KMS-11 (cell line): ENCODE results near the gene PFN1.

Experiments used
- H2AFZ ChIP-seq: fragments of 200-600 bp; sonication (generic); 2 replicates; pipeline ENCODE4 v1.6.1; 2016; ENCODE audit warnings: antibody characterized with exemption, mixed run types, low read depth
- H3K27ac ChIP-seq: fragments of 200-600 bp; sonication (generic); 2 replicates; pipeline ENCODE4 v1.6.1; 2016; ENCODE audit warnings: mild to moderate bottlenecking, mixed run types
- H3K27me3 ChIP-seq: fragments of 200-600 bp; sonication (generic); 2 replicates; pipeline ENCODE4 v1.6.1; 2017; ENCODE audit warnings: mild to moderate bottlenecking, low read depth, mixed run types, moderate library complexity; ENCODE audit not compliant: insufficient read depth
- H3K36me3 ChIP-seq: fragments of 200-600 bp; sonication (generic); 2 replicates; pipeline ENCODE4 v1.6.1; 2017; ENCODE audit warnings: mild to moderate bottlenecking, mixed run types; ENCODE audit not compliant: insufficient read depth
- H3K4me1 ChIP-seq: fragments of 200-600 bp; sonication (generic); 2 replicates; pipeline ENCODE4 v1.6.1; 2016; ENCODE audit warnings: mild to moderate bottlenecking, low read depth, mixed run types; ENCODE audit not compliant: poor library complexity, severe bottlenecking
- H3K4me2 ChIP-seq: fragments of 200-600 bp; sonication (generic); 2 replicates; pipeline ENCODE4 v1.7.0; 2016; ENCODE audit warnings: mild to moderate bottlenecking, mixed run types
- H3K4me3 ChIP-seq: fragments of 200-600 bp; sonication (generic); IDR thresholded peaks from 2 replicates; pipeline ENCODE4 v1.6.1; 2017; ENCODE audit warnings: low read depth, low read length, mixed read lengths; ENCODE audit not compliant: insufficient read depth
- H3K79me2 ChIP-seq: fragments of 200-600 bp; sonication (generic); 2 replicates; pipeline ENCODE4 v1.6.1; 2016; ENCODE audit warnings: low read depth, mixed run types; ENCODE audit not compliant: insufficient read depth
- H3K9ac ChIP-seq: fragments of 200-600 bp; sonication (generic); 2 replicates; pipeline ENCODE4 v1.6.1; 2016; ENCODE audit warnings: mild to moderate bottlenecking, mixed run types
- H4K20me1 ChIP-seq: fragments of 200-600 bp; sonication (generic); 2 replicates; pipeline ENCODE4 v1.6.1; 2016; ENCODE audit warnings: mild to moderate bottlenecking, mixed run types; ENCODE audit not compliant: insufficient read depth
- CTCF ChIP-seq: fragments of 200-600 bp; sonication (generic); conservative IDR thresholded peaks from 2 replicates; pipeline ENCODE4 v1.6.1; 2017; ENCODE audit warnings: low read depth, mild to moderate bottlenecking, antibody characterized with exemption, low read length, moderate library complexity, mixed read lengths

The PFN1 gene

GRCh38 chr17:4903051-4903818, 45.1 kb downstream of the PFN1 start, which contains the start of gene CHRNE:
Gene CHRNE, minus strand, starts transcription at chr17:4903098. Its CDS starts 35 bp downstream, at chr17:4903063.
- no peak within 1 kb of the TSS for H2AFZ ChIP-seq

GRCh38 chr17:4902540-4902939, 45.8 kb downstream of the PFN1 start:
- H2AFZ ChIP-seq = no peak overlapping the region
- no peaks in the 10 kb centered on the region for H3K36me3 ChIP-seq
- H3K79me2 ChIP-seq = no peaks in the 10 kb centered on the region
- H3K27me3 ChIP-seq = no peaks in the 10 kb centered on the region
- H4K20me1 ChIP-seq = no peaks in the 10 kb centered on the region
- H3K4me3 ChIP-seq = no peak overlapping the region
- no peak overlapping the region for H3K4me2 ChIP-seq
- peaks cover 4% of the 10 kb centered on the region for H3K4me1 ChIP-seq
- no peak overlapping the region for H3K9ac ChIP-seq
- H3K27ac ChIP-seq = no peak overlapping the region
- no peak for TF ChIP-seq CTCF

More at GRCh38 chr17:4903051-4903818, 45.1 kb downstream of the PFN1 start, which contains the start of gene CHRNE:
- peak; percentile 64 for TF ChIP-seq CTCF
- H3K9ac ChIP-seq = no peak within 1 kb of the TSS
- H3K27me3 ChIP-seq = no peaks in the 10 kb centered on the region
- H3K27ac ChIP-seq = no peak within 1 kb of the TSS
- peak within 1 kb of the TSS; percentile 30; the same call in 1 of the 2 replicates for H3K4me2 ChIP-seq
- H3K4me1 ChIP-seq = peaks cover 4% of the 10 kb centered on the region
- no peaks in the 10 kb centered on the region for H3K36me3 ChIP-seq
- no peaks in the 10 kb centered on the region for H4K20me1 ChIP-seq
- no peaks in the 10 kb centered on the region for H3K79me2 ChIP-seq
- H3K4me3 ChIP-seq = no peak within 1 kb of the TSS

GRCh38 chr17:4901648-4902344, 46.5 kb downstream of the PFN1 start:
- TF ChIP-seq CTCF = no peak
- no peak overlapping the region for H3K4me3 ChIP-seq
- H3K36me3 ChIP-seq = no peaks in the 10 kb centered on the region
- H3K27me3 ChIP-seq = no peaks in the 10 kb centered on the region
- H3K4me2 ChIP-seq = no peak overlapping the region
- H2AFZ ChIP-seq = no peak overlapping the region
- no peaks in the 10 kb centered on the region for H4K20me1 ChIP-seq
- H3K9ac ChIP-seq = no peak overlapping the region
- peaks cover 4% of the 10 kb centered on the region for H3K4me1 ChIP-seq
- no peak overlapping the region for H3K27ac ChIP-seq
- H3K79me2 ChIP-seq = no peaks in the 10 kb centered on the region

DNA sequence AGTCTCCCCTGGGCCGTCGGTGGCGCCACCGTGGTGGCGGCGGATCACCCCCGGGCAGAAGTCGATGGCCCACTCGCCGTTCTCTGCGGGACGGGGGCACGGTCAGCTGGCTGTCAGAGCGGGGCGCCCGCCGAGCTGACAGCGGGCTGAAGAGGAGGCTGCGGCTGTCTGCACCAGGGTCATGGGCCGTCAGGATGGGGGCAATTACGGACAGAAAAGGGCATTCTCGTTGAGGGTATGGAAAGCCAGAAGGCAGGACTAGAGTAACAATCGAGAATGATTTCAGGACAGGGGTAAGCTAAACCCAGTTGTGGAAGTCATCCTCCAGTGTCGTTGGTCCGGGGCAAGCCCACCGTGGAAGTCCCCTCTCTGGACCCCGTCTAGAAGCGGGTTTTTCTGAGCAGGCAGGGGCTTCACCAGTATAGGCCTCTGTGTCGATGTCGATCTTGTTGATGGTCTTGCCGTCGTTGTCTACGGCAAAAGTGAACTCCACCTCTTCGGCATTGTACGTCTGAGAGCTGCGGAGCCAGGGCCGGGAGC, 47.2 kb downstream of the PFN1 start:
- H3K27me3 ChIP-seq = no peaks in the 10 kb centered on the region
- no peak overlapping the region for H3K27ac ChIP-seq
- H3K36me3 ChIP-seq = no peaks in the 10 kb centered on the region
- H3K4me3 ChIP-seq = no peak overlapping the region
- no peak overlapping the region for H3K4me2 ChIP-seq
- H3K4me1 ChIP-seq = peaks cover 4% of the 10 kb centered on the region
- H3K79me2 ChIP-seq = no peaks in the 10 kb centered on the region
- H2AFZ ChIP-seq = no peak overlapping the region
- no peak overlapping the region for H3K9ac ChIP-seq
- H4K20me1 ChIP-seq = no peaks in the 10 kb centered on the region
- TF ChIP-seq CTCF = no peak
